Nephron (organoid): ENCODE results near the gene CHL1.
A peak's percentile ranks its signal among the peaks of the same experiment; 100 is the strongest.

Source experiments
- H3K27ac Mint-ChIP-seq, 3 experiments: 2 replicates each; pipeline ENCODE4 v1.8.0; 2020; ENCODE audit warnings: mixed read lengths in 3 of 3, mild to moderate bottlenecking in 2 of 3, moderate library complexity in 1 of 3
- H3K27me3 Mint-ChIP-seq: 2 replicates; pipeline ENCODE4 v1.8.0; 2021; ENCODE audit warnings: low read depth, mild to moderate bottlenecking, moderate library complexity, mixed read lengths
- H3K36me3 Mint-ChIP-seq: 2 replicates; pipeline ENCODE4 v1.8.0; 2020; ENCODE audit warnings: low read depth, mixed read lengths
- H3K4me1 Mint-ChIP-seq: 2 replicates; pipeline ENCODE4 v1.8.0; 2020; ENCODE audit warnings: mixed read lengths
- H3K4me3 Mint-ChIP-seq, 3 experiments: 2 replicates each; pipeline ENCODE4 v1.8.0; 2020; ENCODE audit warnings: mild to moderate bottlenecking in 3 of 3, mixed read lengths in 3 of 3, moderate library complexity in 2 of 3
- H3K9me3 Mint-ChIP-seq: 2 replicates; pipeline ENCODE4 v1.8.0; 2020; ENCODE audit warnings: mixed read lengths
- CTCF ChIP-seq, 3 experiments: fragments of 200-600 bp; sonication (generic); IDR thresholded peaks; one replicate each; pipeline ENCODE4 v1.5.0; 2021; ENCODE audit warnings: antibody characterized with exemption in 3 of 3; ENCODE audit not compliant: unreplicated experiment in 3 of 3

The CHL1 gene

DNA sequence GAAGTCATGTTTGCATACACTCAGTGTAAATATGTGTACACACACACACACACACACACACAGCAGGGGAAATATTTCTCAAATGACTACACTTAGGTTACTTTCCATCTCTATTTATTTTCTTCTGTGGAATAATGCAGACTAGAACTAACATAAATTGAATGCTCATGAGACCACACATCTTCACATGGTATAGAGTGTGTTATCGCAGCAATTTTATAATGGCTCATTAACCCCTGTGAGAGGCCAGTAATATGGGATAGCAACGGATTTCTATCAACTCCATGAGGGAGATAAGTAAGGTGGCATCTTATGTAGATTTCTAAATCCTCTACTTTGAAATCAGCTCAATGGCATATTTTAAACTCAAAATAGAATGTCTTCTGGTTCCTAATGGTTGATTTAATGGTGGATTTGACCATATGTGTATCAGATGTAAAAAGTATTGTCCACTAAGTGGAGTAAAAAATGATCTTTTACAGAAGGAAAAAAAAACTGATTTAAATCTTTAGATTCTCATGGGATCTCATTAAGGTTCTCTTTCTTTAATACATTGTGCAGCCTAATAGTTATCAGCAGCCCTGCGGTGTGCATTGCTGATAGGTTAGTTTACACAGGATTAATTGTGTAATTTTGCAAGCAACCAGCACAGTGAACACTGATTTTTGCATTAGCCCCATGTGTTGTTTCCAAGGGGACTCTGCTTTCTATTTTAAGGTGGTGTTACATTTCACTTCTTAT, 32.0 kb downstream of the CHL1 start:
- no peak for TF ChIP-seq CTCF (IDR thresholded peaks at IDR 0.05; ENCODE audit: unreplicated experiment in 3 of 3)
- Mint-ChIP-seq H3K4me3 (no peak overlapping the region), H3K4me1 (peaks cover 7% of the 10 kb centered on the region), H3K9me3 (peaks cover 6% of the 10 kb centered on the region), H3K27me3 (no peaks in the 10 kb centered on the region), H3K36me3 (no peaks in the 10 kb centered on the region), H3K27ac (no peak overlapping the region)

- Mint-ChIP-seq H3K9me3 (peaks cover 4% of the 10 kb centered on the region), H3K36me3 (no peaks in the 10 kb centered on the region), H3K27me3 (no peaks in the 10 kb centered on the region), H3K27ac (peak overlapping the region in 1 of 3 experiments; percentile 21), H3K4me1 (peaks cover 7% of the 10 kb centered on the region), H3K4me3 (no peak overlapping the region)
- TF ChIP-seq CTCF (IDR thresholded peaks at IDR 0.05; ENCODE audit: unreplicated experiment in 3 of 3) = no peak
Observed at GRCh38 chr3:229183-229661, 32.7 kb downstream of the CHL1 start.

- Mint-ChIP-seq H3K4me3 (no peak overlapping the region), H3K36me3 (no peaks in the 10 kb centered on the region), H3K27me3 (no peaks in the 10 kb centered on the region), H3K4me1 (peaks cover 13% of the 10 kb centered on the region), H3K9me3 (no peaks in the 10 kb centered on the region), H3K27ac (no peak overlapping the region)
- TF ChIP-seq CTCF (IDR thresholded peaks at IDR 0.05; ENCODE audit: unreplicated experiment in 3 of 3) = no peak
Observed at GRCh38 chr3:236881-237280, 40.3 kb downstream of the CHL1 start.

GRCh38 chr3:242602-243355, 46.2 kb downstream of the CHL1 start:
- Mint-ChIP-seq H3K27ac (peak overlapping the region in 2 of 3 experiments; percentile 8 to 68), H3K4me1 (peaks cover 24% of the 10 kb centered on the region), H3K4me3 (no peak overlapping the region), H3K9me3 (no peaks in the 10 kb centered on the region), H3K36me3 (no peaks in the 10 kb centered on the region), H3K27me3 (no peaks in the 10 kb centered on the region)
- no peak for TF ChIP-seq CTCF (IDR thresholded peaks at IDR 0.05; ENCODE audit: unreplicated experiment in 3 of 3)

- Mint-ChIP-seq H3K36me3 (no peaks in the 10 kb centered on the region), H3K4me3 (no peak overlapping the region), H3K27ac (peak overlapping the region; percentile 37 to 81 (median 68)), H3K27me3 (no peaks in the 10 kb centered on the region), H3K9me3 (no peaks in the 10 kb centered on the region), H3K4me1 (peaks cover 28% of the 10 kb centered on the region)
- TF ChIP-seq CTCF (IDR thresholded peaks at IDR 0.05; ENCODE audit: unreplicated experiment in 3 of 3) = no peak
Observed at GRCh38 chr3:243356-243725, 46.8 kb downstream of the CHL1 start.
